ENCODE measurements around the gene OVCA2.

Gene OVCA2

DNA sequence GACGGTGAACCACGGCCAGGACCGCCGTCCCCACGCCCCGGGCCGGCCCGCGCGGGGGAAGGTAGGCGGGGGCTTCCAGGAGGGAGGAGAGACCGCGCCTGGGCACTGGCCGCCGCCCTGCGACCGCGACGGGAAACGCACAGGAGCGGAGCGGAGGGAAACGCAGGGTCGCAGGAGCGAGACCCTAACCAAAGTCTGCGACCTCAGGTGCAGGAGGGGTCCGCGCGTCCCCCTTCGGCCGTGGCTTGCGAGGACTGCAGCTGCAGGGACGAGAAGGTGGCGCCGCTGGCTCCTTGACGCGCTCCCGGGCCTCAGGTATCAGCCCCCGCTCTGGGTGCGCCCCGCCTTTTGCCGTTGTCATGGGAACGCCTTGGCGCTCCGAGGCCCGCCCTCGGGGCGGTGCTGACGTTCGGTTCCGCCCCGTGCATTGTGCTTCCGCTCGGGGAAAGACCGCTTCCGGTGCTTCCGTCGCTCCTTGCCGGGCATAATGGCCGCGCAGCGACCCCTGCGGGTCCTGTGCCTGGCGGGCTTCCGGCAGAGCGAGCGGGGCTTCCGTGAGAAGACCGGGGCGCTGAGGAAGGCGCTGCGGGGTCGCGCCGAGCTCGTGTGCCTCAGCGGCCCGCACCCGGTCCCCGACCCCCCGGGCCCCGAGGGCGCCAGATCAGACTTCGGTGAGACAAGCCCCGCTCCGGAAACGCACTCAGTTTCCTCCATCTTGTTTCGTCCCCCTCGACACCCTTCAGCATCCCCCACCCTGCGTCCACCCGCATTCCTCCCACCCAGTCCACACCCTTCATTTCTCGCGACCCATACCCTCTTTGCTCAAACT, at the start of gene OVCA2:
Gene OVCA2 (plus strand): TSS at position 462 of the 829 bp plus-strand sequence. CDS start 26 bp downstream, at position 488.
- Histone ChIP-seq H3K4me1 (ENCODE audit: control insufficient read depth in 1 of 2, insufficient read depth in 2 of 2, low read length in 2 of 2) (peaks cover 10 to 29% of the 10 kb centered on the region in 2 donors), H3K4me3 (ENCODE audit: low read depth in 1 of 2, low read length in 2 of 2) (peak within 1 kb of the TSS; percentile 82 to 92), H3K9me3 (ENCODE audit: control insufficient read depth in 1 of 2, low read length in 2 of 2) (no peaks in the 10 kb centered on the region), H3K27ac (ENCODE audit: low read length) (peak within 1 kb of the TSS; percentile 89), H3K36me3 (ENCODE audit: control insufficient read depth in 1 of 2, insufficient read depth in 2 of 2, low read length in 2 of 2) (peaks cover 9 to 45% of the 10 kb centered on the region in 2 donors), H3K27me3 (ENCODE audit: low read depth, low read length) (no peaks in the 10 kb centered on the region)

DNA sequence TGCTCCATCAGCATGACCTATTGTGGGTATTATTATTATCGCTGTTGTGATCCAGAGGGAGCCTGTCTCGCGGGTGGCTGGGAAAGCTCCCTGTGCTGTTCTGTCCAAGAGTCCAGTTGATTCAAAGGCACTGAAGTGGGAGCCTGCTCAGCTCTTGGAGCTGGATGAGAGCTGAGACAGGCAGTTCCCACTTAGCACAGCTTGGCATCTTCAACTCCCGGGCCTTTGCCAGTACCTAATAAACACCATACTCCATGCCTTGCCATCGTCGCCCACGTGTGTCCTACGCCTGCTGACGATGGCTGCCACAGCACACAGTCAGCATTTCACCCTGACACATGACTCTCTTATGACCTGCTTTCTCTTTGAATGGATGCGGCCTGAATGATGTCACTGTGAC, 49.3 kb upstream of the OVCA2 start:
- no peaks in the 10 kb centered on the region for H3K9me3 ChIP-seq (ENCODE audit: control insufficient read depth in 1 of 2, low read length in 2 of 2)
- peaks cover 0 to 8% of the 10 kb centered on the region in 2 donors for H3K4me1 ChIP-seq (ENCODE audit: control insufficient read depth in 1 of 2, insufficient read depth in 2 of 2, low read length in 2 of 2)
- H3K36me3 ChIP-seq (ENCODE audit: control insufficient read depth in 1 of 2, insufficient read depth in 2 of 2, low read length in 2 of 2) = no peaks in the 10 kb centered on the region
- no peak overlapping the region for H3K4me3 ChIP-seq (ENCODE audit: low read depth in 1 of 2, low read length in 2 of 2)
- H3K27ac ChIP-seq (ENCODE audit: low read length) = no peak overlapping the region
- H3K27me3 ChIP-seq (ENCODE audit: low read depth, low read length) = no peaks in the 10 kb centered on the region

DNA sequence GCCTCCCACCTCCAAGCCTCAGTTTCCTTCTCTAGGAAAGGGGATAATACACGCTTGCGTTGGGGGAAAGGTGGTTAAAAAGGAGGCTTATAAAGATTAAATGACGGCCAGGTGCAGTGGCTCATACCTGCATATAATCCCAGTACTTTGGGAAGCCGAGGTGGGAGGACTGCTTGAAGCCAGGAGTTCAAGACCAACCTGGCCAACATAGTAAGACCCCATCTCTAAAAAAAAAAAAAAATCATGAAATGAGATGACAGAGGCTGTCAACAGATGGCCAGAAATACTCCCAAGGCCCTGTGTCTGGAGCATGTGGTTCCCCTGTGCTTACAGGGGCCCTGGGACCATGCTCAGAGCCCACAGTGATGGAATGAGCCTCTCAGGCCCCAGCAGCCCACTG, 47.1 kb upstream of the OVCA2 start:
- H3K27me3 ChIP-seq (ENCODE audit: low read depth, low read length) = no peaks in the 10 kb centered on the region
- no peaks in the 10 kb centered on the region for H3K9me3 ChIP-seq (ENCODE audit: control insufficient read depth in 1 of 2, low read length in 2 of 2)
- H3K4me3 ChIP-seq (ENCODE audit: low read depth in 1 of 2, low read length in 2 of 2) = no peak overlapping the region
- H3K27ac ChIP-seq (ENCODE audit: low read length) = no peak overlapping the region
- H3K4me1 ChIP-seq (ENCODE audit: control insufficient read depth in 1 of 2, insufficient read depth in 2 of 2, low read length in 2 of 2) = peaks cover 1 to 24% of the 10 kb centered on the region in 2 donors
- H3K36me3 ChIP-seq (ENCODE audit: control insufficient read depth in 1 of 2, insufficient read depth in 2 of 2, low read length in 2 of 2) = no peaks in the 10 kb centered on the region

DNA sequence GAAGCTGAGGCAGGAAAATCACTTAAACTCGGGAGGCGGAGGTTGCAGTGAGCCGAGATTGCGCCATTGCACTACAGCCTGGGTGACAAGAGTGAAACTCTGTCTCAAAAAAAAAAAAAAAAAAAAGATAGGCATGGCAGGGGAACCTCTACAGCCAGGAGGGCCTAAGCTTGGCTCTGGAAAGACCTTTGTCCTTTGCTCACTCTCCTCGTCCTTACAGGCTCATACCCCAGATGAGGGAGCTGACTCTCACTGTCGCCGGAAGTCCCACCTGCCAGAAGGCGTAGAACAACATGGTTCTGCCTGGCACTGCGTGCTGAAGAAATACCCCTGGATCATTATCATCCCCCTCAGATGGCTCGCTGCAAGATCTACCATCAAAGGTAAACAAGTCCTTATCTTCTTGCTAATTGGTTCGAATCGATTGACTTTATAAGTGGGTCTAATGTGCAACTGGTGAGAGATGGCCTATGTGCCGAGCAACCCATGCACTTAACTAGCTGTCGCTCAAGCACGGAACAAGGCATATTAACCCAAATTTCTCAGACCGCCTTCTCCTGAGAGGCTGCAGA, 46.4 kb upstream of the OVCA2 start:
- peaks cover 6 to 30% of the 10 kb centered on the region in 2 donors for H3K4me1 ChIP-seq (ENCODE audit: control insufficient read depth in 1 of 2, insufficient read depth in 2 of 2, low read length in 2 of 2)
- H3K4me3 ChIP-seq (ENCODE audit: low read depth in 1 of 2, low read length in 2 of 2) = no peak overlapping the region
- H3K27ac ChIP-seq (ENCODE audit: low read length) = no peak overlapping the region
- no peaks in the 10 kb centered on the region for H3K9me3 ChIP-seq (ENCODE audit: control insufficient read depth in 1 of 2, low read length in 2 of 2)
- H3K36me3 ChIP-seq (ENCODE audit: control insufficient read depth in 1 of 2, insufficient read depth in 2 of 2, low read length in 2 of 2) = no peaks in the 10 kb centered on the region
- H3K27me3 ChIP-seq (ENCODE audit: low read depth, low read length) = no peaks in the 10 kb centered on the region

DNA sequence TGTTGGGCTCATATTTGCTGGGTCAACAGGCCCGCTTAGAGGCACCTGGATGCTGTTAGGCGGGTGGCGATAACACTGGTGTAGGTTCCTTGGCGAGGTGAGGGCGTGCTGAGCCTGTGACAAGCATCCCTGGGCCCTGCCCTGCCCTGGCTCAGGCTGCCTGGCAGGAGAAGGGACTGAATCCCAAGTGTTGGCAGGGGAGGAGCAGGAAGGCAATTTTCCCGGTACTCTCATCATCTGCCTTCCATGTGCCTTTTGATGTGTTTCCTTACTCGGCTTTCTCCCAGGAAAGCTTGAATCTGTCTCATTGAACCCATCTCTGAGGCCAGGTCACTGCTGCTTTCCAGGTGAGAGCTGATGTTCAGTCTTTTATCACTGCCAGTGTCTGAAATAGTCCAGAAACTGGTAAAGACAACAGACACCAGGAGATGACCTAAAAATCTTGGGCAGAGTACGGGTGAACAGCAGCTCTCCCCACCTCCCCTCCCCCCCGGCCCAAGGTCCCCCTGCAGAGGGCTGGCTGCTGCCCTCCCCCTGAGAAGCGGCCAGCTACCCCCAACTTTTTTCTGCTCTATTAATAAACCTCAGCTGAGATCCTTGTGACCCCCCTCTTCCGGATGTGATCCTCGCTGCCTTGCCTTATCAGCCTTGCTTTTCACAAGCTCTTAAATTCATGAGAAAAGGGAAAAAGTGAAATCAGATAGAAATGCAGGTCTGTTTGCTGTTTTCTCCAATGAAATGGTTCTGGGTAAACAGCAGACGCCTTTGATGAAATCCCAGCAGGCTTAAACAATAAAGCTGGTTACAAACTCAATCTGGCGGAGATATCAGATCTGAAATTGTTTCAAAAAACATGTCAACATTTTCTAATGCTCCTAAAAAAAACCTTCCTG, 45.7 kb upstream of the OVCA2 start:
- peaks cover 6 to 30% of the 10 kb centered on the region in 2 donors for H3K4me1 ChIP-seq (ENCODE audit: control insufficient read depth in 1 of 2, insufficient read depth in 2 of 2, low read length in 2 of 2)

DNA sequence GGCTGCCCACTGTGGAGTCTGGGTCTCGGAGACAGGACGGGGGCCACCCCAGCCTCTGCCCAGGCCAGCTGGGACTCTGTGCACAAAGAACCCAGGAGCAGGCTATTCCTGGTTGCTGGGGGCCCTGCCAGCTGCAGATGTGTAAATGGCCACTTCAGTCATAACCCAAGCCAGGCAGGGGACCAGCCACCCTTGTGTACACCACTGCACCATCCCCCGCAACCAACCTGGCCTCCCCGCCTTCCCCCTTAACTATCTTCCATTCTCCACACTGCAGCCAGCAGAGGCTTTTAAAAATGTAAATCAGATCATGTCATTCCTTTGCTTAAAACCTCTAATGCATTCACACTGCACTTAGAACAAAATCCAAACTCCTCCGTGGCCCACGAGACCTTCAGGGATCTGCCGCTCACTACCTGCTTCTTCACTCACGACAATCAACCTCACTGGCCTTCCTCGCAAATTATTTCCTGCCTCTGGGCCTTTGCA, 45.0 kb upstream of the OVCA2 start:
- Histone ChIP-seq H3K36me3 (ENCODE audit: control insufficient read depth in 1 of 2, insufficient read depth in 2 of 2, low read length in 2 of 2) (no peaks in the 10 kb centered on the region), H3K4me3 (ENCODE audit: low read depth in 1 of 2, low read length in 2 of 2) (no peak overlapping the region), H3K4me1 (ENCODE audit: control insufficient read depth in 1 of 2, insufficient read depth in 2 of 2, low read length in 2 of 2) (peaks cover 6 to 30% of the 10 kb centered on the region in 2 donors), H3K27ac (ENCODE audit: low read length) (no peak overlapping the region), H3K9me3 (ENCODE audit: control insufficient read depth in 1 of 2, low read length in 2 of 2) (no peaks in the 10 kb centered on the region), H3K27me3 (ENCODE audit: low read depth, low read length) (no peaks in the 10 kb centered on the region)

More for the DNA sequence above, 45.7 kb upstream of the OVCA2 start:
- Histone ChIP-seq H3K4me3 (ENCODE audit: low read depth in 1 of 2, low read length in 2 of 2) (no peak overlapping the region), H3K9me3 (ENCODE audit: control insufficient read depth in 1 of 2, low read length in 2 of 2) (no peaks in the 10 kb centered on the region), H3K27ac (ENCODE audit: low read length) (no peak overlapping the region), H3K36me3 (ENCODE audit: control insufficient read depth in 1 of 2, insufficient read depth in 2 of 2, low read length in 2 of 2) (no peaks in the 10 kb centered on the region), H3K27me3 (ENCODE audit: low read depth, low read length) (no peaks in the 10 kb centered on the region)

DNA sequence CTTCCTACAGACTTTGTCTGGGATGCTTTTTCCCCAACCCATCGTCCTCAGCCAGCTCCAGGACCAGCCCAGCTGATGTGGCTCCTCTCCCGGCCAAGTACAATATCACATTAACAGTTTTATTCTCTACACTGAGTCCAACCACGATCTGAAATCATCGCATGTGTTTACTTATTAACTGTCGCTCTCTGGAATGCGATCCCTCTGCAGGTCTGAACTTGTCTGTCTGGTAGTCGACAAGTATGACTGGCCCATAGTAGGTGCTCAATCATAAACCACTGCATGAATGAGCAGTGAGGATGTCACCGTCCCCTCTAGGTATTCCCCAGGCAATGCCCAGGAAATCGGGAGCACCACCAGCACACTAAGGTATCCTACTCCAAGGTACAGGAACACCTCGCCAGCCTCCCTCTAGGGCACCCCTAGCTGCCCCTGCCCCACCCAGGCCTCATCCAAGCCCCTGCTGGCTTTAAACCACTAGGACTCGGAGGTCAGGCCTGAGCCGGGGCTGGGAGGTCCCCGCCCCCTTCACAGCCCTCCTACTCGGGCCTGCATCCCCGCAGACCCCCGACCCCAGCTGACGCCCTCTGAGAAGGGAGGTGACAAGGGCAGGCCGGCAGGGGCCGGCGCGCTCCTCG, 44.4 kb upstream of the OVCA2 start:
- Histone ChIP-seq H3K27ac (ENCODE audit: low read length) (no peak overlapping the region), H3K36me3 (ENCODE audit: control insufficient read depth in 1 of 2, insufficient read depth in 2 of 2, low read length in 2 of 2) (no peaks in the 10 kb centered on the region), H3K27me3 (ENCODE audit: low read depth, low read length) (no peaks in the 10 kb centered on the region), H3K9me3 (ENCODE audit: control insufficient read depth in 1 of 2, low read length in 2 of 2) (no peaks in the 10 kb centered on the region), H3K4me3 (ENCODE audit: low read depth in 1 of 2, low read length in 2 of 2) (no peak overlapping the region), H3K4me1 (ENCODE audit: control insufficient read depth in 1 of 2, insufficient read depth in 2 of 2, low read length in 2 of 2) (peaks cover 6 to 30% of the 10 kb centered on the region in 2 donors)

DNA sequence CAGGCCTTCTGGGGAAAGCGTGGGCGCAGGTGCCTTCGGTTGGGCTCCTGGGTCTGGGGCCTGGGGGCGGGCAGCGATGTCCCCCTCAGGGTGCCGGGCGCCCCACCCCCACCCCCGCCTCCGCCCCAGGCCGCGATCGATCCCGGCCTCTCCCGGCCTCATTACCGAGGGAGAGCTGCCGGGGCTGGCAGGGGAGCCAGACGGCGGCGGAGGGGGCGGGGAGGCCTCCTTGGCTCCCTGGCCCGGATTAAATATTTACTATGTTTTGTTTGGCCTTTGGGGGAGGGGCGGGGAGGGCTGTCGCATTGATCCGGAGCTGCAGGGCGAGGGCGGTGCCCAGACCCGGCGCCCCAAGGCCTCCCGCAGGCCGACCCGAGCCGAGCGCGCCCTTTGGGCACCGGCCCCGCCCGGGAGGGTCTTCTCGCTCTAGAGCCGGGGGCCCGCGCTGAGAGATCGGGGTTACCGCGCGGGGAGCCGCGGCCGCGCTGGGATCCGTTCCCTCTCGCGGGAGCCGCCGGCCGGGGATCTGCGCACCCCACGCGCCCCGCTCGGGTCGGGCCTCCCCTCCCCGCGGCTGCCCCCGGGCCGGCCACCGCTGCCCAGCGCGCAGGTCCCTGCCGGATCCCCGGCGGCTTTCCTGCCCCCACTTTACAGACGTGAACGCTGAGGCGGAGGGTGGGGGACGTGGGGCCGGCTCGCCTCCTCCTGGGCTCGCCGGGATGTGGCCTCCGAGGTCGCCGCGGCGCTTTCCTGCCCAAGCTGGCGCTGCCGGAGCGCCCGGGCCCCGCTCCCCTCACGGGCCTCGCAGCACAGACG, 43.7 kb upstream of the OVCA2 start:
- Histone ChIP-seq H3K27ac (ENCODE audit: low read length) (no peak overlapping the region), H3K27me3 (ENCODE audit: low read depth, low read length) (no peaks in the 10 kb centered on the region), H3K36me3 (ENCODE audit: control insufficient read depth in 1 of 2, insufficient read depth in 2 of 2, low read length in 2 of 2) (no peaks in the 10 kb centered on the region), H3K9me3 (ENCODE audit: control insufficient read depth in 1 of 2, low read length in 2 of 2) (no peaks in the 10 kb centered on the region), H3K4me3 (ENCODE audit: low read depth in 1 of 2, low read length in 2 of 2) (peak overlapping the region in 1 of 2 donors; percentile 61), H3K4me1 (ENCODE audit: control insufficient read depth in 1 of 2, insufficient read depth in 2 of 2, low read length in 2 of 2) (peaks cover 6 to 30% of the 10 kb centered on the region in 2 donors)

DNA sequence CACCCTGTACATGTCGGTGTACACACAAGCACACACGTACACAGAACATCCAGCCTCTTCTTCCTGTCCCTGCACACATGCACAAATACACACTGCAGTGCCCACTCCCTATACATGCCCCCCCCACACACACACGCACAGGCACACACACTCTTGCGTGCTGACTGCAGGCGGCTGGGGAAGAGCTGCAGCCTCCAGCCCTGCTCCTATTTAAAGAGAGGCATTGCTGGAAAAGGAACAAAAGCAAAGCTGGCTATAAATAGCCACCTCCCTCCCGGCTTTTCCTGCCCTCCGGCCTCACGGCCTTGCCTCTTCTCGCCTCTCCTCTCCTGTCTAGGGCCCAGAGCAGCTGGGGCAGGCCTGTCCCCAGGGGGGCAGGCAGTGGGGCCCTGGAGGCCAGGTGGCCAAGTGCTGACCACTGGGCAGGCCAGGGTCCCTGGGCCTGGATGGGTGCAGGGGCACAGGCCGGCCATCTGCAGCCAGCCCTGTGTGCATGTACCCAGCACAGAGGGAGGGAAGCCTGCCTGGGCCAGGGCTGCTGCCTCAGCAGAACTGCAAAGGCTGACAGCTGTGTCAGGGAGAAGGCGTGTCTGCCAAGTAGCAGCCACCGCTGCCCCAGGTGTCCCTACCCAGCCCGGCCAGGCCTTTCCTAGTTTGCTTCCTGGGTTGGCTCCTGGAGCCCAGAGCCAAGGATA, 42.1 kb upstream of the OVCA2 start:
- peaks cover 6 to 30% of the 10 kb centered on the region in 2 donors for H3K4me1 ChIP-seq (ENCODE audit: control insufficient read depth in 1 of 2, insufficient read depth in 2 of 2, low read length in 2 of 2)
- H3K9me3 ChIP-seq (ENCODE audit: control insufficient read depth in 1 of 2, low read length in 2 of 2) = no peaks in the 10 kb centered on the region

More for the DNA sequence above, 42.1 kb upstream of the OVCA2 start:
- Histone ChIP-seq H3K27ac (ENCODE audit: low read length) (no peak overlapping the region), H3K27me3 (ENCODE audit: low read depth, low read length) (no peaks in the 10 kb centered on the region), H3K4me3 (ENCODE audit: low read depth in 1 of 2, low read length in 2 of 2) (peak overlapping the region; percentile 2 to 25), H3K36me3 (ENCODE audit: control insufficient read depth in 1 of 2, insufficient read depth in 2 of 2, low read length in 2 of 2) (no peaks in the 10 kb centered on the region)

Data from muscle layer of duodenum (tissue), 2 donors.